IMR-90 (cell line): ENCODE data around the gene KLHDC3. TPM values are rescaled to one million over a fixed set of nuclear protein-coding genes. Genes with fewer than 3 reads are reported as not detected.

Experiments
- ATAC-seq: fragments of 200-7000 bp; cut with Tn5 transposase; 2 replicates; pipeline ENCODE4 v1.9.1; 2020; ENCODE audit warnings: low read depth, mild to moderate bottlenecking, moderate library complexity
- BruUV-seq: library from RNA; stranded (reverse); fragments of 400-500 nt; replicated peaks from 2 replicates; lab custom pipeline; 2021; lab: Mats Ljungman, UMichigan
- CTCF ChIA-PET: fragments of 300-600 bp; formaldehyde crosslinking; extraction: SDS; loops from one replicate; lab custom pipeline; 2021; ENCODE audit warnings: antibody characterized with exemption; lab: Yijun Ruan, JAX
- POLR2A ChIA-PET: fragments of 300-600 bp; sonication (Branson Sonifier 250); formaldehyde crosslinking; loops from one replicate; lab custom pipeline; 2022; ENCODE audit warnings: antibody characterized with exemption; ENCODE audit not compliant: unreplicated experiment; lab: Charles Lee
- DNase-seq: peaks from one replicate; pipeline ENCODE4 v3.0.0; 2013
- H2AFZ ChIP-seq: replicated peaks from 2 replicates; pipeline ENCODE3; 2013; ENCODE audit warnings: low read length, mild to moderate bottlenecking; ENCODE audit not compliant: poor library complexity
- H2AK5ac ChIP-seq: 2 replicates; pipeline ENCODE4 v1.6.1; 2013; ENCODE audit warnings: low read depth, low read length, inconsistent platforms
- H2AK9ac ChIP-seq: replicated peaks from 2 replicates; pipeline ENCODE3; 2013; ENCODE audit warnings: mild to moderate bottlenecking, low read depth, low read length, moderate library complexity; ENCODE audit not compliant: poor library complexity
- H2BK120ac ChIP-seq: 2 replicates; pipeline ENCODE4 v1.6.1; 2013; ENCODE audit warnings: low read depth, low read length, inconsistent platforms
- H2BK15ac ChIP-seq: 3 replicates; pipeline ENCODE4 v1.6.1; 2013; ENCODE audit warnings: low read depth, low read length, inconsistent platforms
- H2BK20ac ChIP-seq: 2 replicates; pipeline ENCODE4 v1.6.1; 2013; ENCODE audit warnings: low read depth, mild to moderate bottlenecking, inconsistent platforms, low read length, moderate library complexity
- H2BK5ac ChIP-seq: 2 replicates; pipeline ENCODE4 v1.6.1; 2013; ENCODE audit warnings: mild to moderate bottlenecking, low read depth, low read length, inconsistent platforms; ENCODE audit not compliant: poor library complexity, severe bottlenecking
- H3K14ac ChIP-seq: replicated peaks from 2 replicates; pipeline ENCODE4 v1.6.1; 2013; ENCODE audit warnings: low read depth, low read length, inconsistent platforms
- H3K18ac ChIP-seq: 2 replicates; pipeline ENCODE4 v1.6.1; 2013; ENCODE audit warnings: low read depth, low read length, control low read depth
- H3K23ac ChIP-seq: 2 replicates; pipeline ENCODE4 v1.6.1; 2013; ENCODE audit warnings: low read depth, low read length, inconsistent platforms
- H3K27ac ChIP-seq: 2 replicates; pipeline ENCODE4 v1.5.1; 2013; ENCODE audit warnings: mild to moderate bottlenecking, control low read depth, low read length; ENCODE audit not compliant: insufficient read depth
- H3K27me3 ChIP-seq: 2 replicates; pipeline ENCODE4 v1.6.1; 2013; ENCODE audit warnings: low read length; ENCODE audit not compliant: control insufficient read depth, insufficient read depth
- H3K36me3 ChIP-seq: 2 replicates; pipeline ENCODE4 v1.6.1; 2013; ENCODE audit warnings: low read length, mixed read lengths; ENCODE audit not compliant: control insufficient read depth, insufficient read depth
- H3K4ac ChIP-seq: 2 replicates; pipeline ENCODE4 v1.6.1; 2013; ENCODE audit warnings: low read depth, low read length, inconsistent platforms
- H3K4me1 ChIP-seq: 2 replicates; pipeline ENCODE4 v1.6.1; 2013; ENCODE audit warnings: low read length, mixed read lengths; ENCODE audit not compliant: control insufficient read depth, insufficient read depth
- H3K4me2 ChIP-seq: 2 replicates; pipeline ENCODE4 v1.6.1; 2013; ENCODE audit warnings: low read depth, mild to moderate bottlenecking, control low read depth, low read length, moderate library complexity
- H3K4me3 ChIP-seq: 2 replicates; pipeline ENCODE4 v1.5.1; 2013; ENCODE audit warnings: low read depth, mild to moderate bottlenecking, control low read depth, low read length, moderate library complexity; ENCODE audit not compliant: insufficient read depth
- H3K56ac ChIP-seq: 2 replicates; pipeline ENCODE4 v1.6.1; 2013; ENCODE audit warnings: low read length, inconsistent platforms; ENCODE audit not compliant: insufficient read depth; ENCODE audit errors: extremely low read depth
- H3K79me1 ChIP-seq, 2 experiments: 2 replicates each; pipeline ENCODE4 v1.6.1; 2013; ENCODE audit warnings: low read length in 2 of 2, inconsistent platforms in 1 of 2, low read depth in 1 of 2
- H3K9ac ChIP-seq: 2 replicates; pipeline ENCODE4 v1.6.1; 2013; ENCODE audit warnings: low read depth, low read length, control low read depth
- H3K9me1 ChIP-seq: 2 replicates; pipeline ENCODE4 v1.6.1; 2013; ENCODE audit warnings: low read length, inconsistent platforms; ENCODE audit not compliant: insufficient read depth
- H3K9me3 ChIP-seq: 2 replicates; pipeline ENCODE4 v1.6.1; 2013; ENCODE audit warnings: low read length; ENCODE audit not compliant: control insufficient read depth, insufficient read depth
- H4K20me1 ChIP-seq: 2 replicates; pipeline ENCODE4 v1.6.1; 2013; ENCODE audit warnings: low read length, inconsistent platforms; ENCODE audit not compliant: insufficient read depth
- H4K5ac ChIP-seq: 2 replicates; pipeline ENCODE4 v1.6.1; 2013; ENCODE audit warnings: mild to moderate bottlenecking, low read depth, low read length, control low read depth
- H4K8ac ChIP-seq, 2 experiments: 2 replicates each; pipeline ENCODE4 v1.6.1; 2013; ENCODE audit warnings: low read depth in 2 of 2, low read length in 2 of 2, control low read depth in 1 of 2, inconsistent platforms in 1 of 2
- H4K91ac ChIP-seq: 2 replicates; pipeline ENCODE4 v1.6.1; 2013; ENCODE audit warnings: low read depth, low read length, inconsistent platforms; ENCODE audit not compliant: insufficient read depth
- BHLHE40 ChIP-seq: fragments of 150-350 bp; IDR thresholded peaks from 2 replicates; pipeline ENCODE4 v1.6.1; 2016; ENCODE audit warnings: mild to moderate bottlenecking, low read depth, low read length
- CEBPB ChIP-seq: IDR thresholded peaks from 2 replicates; pipeline ENCODE4 v1.6.1; 2012; ENCODE audit warnings: low read depth, low read length, improper control_type of control experiment
- CHD1 ChIP-seq: IDR thresholded peaks from 2 replicates; pipeline ENCODE4 v1.6.1; 2012; ENCODE audit warnings: low read depth, low read length, improper control_type of control experiment
- FOS ChIP-seq: fragments of 150-350 bp; IDR thresholded peaks from 2 replicates; pipeline ENCODE4 v1.6.1; 2016; ENCODE audit warnings: low read depth, low read length
- MAFK ChIP-seq: IDR thresholded peaks from 2 replicates; pipeline ENCODE4 v1.6.1; 2012; ENCODE audit warnings: low read depth, low read length, improper control_type of control experiment
- MAZ ChIP-seq: IDR thresholded peaks from 2 replicates; pipeline ENCODE4 v1.6.1; 2012; ENCODE audit warnings: low read depth, mild to moderate bottlenecking, low read length, improper control_type of control experiment, moderate library complexity, borderline replicate concordance
- MXI1 ChIP-seq: IDR thresholded peaks from 2 replicates; pipeline ENCODE4 v1.6.1; 2012; ENCODE audit warnings: low read depth, mild to moderate bottlenecking, low read length, moderate library complexity, borderline replicate concordance
- NFE2L2 ChIP-seq: fragments of 150-350 bp; IDR thresholded peaks from 2 replicates; pipeline ENCODE4 v1.6.1; 2016; ENCODE audit warnings: low read depth, mild to moderate bottlenecking, low read length
- POLR2A ChIP-seq: IDR thresholded peaks from 2 replicates; pipeline ENCODE4 v1.6.1; 2012; ENCODE audit warnings: mild to moderate bottlenecking, low read depth, low read length
- RAD21 ChIP-seq: IDR thresholded peaks from 2 replicates; pipeline ENCODE4 v1.6.1; 2012; ENCODE audit warnings: low read length, improper control_type of control experiment
- RCOR1 ChIP-seq: IDR thresholded peaks from 2 replicates; pipeline ENCODE4 v1.6.1; 2012; ENCODE audit warnings: mild to moderate bottlenecking, low read length, improper control_type of control experiment; ENCODE audit not compliant: insufficient replicate concordance
- RFX5 ChIP-seq: IDR thresholded peaks from 2 replicates; pipeline ENCODE4 v1.8.0; 2012; ENCODE audit warnings: low read depth, mild to moderate bottlenecking, low read length, moderate library complexity
- SMC3 ChIP-seq: fragments of 150-350 bp; IDR thresholded peaks from 2 replicates; pipeline ENCODE4 v1.6.1; 2016; ENCODE audit warnings: low read depth, mild to moderate bottlenecking, antibody characterized with exemption, low read length, moderate library complexity
- WGBS, 2 experiments: methylation state at CpG; one replicate each; pipeline versions ENCODE4 v1.1.5 to v1.1.7; 2013; ENCODE audit warnings: missing lambda C conversion rate in 2 of 2; ENCODE audit not compliant: insufficient read length in 1 of 2; ENCODE audit errors: extremely low coverage in 2 of 2; 5-methylcytosine and 5-hydroxymethylcytosine counted together
- dilution Hi-C: fragments of 300-500 bp; cut with HindIII; formaldehyde crosslinking; loops from one replicate; pipeline ENCODE4 v1.14.3; 2018; ENCODE audit warnings: low sequenced_read_pairs; ENCODE audit not compliant: unreplicated experiment
- in situ Hi-C: fragments of 300-500 bp; cut with MboI; formaldehyde crosslinking; loops from 3 replicates; pipeline ENCODE4 v1.14.3; 2019; ENCODE audit warnings: low sequenced_read_pairs, inconsistent platforms, mixed read lengths
- intact Hi-C: fragments of 100-400 bp; cut with micrococcal nuclease; formaldehyde crosslinking; loops from 2 replicates; pipeline ENCODE4 v1.10.0; 2022
- polyA plus RNA-seq, 3 experiments: library from polyadenylated mRNA; depleted of rRNA; stranded (reverse); fragments of >200 nt; gene quantifications; 2 replicates each; pipeline ENCODE4 v1.2.3, GENCODE V29; 2012; ENCODE audit warnings: low replicate concordance in 1 of 3
- total RNA-seq: library from RNA; depleted of rRNA; stranded (reverse); fragments of >200 nt; gene quantifications from 2 replicates; pipeline ENCODE4 v1.2.3, GENCODE V29; 2012
- TF ChIP-seq, protein P1 (sequence below): fragments of 150-350 bp; IDR thresholded peaks from 2 replicates; pipeline ENCODE4 v1.6.1; 2017; ENCODE audit warnings: mild to moderate bottlenecking, antibody characterized with exemption, low read length, low read depth
- TF ChIP-seq, protein P2 (sequence below): conservative IDR thresholded peaks from 2 replicates; pipeline ENCODE4 v1.5.1; 2012; ENCODE audit warnings: mild to moderate bottlenecking, low read depth, low read length, improper control_type of control experiment

Gene KLHDC3
- total and polyA plus RNA-seq, 2 of the 4 experiments (the other 2 are of a cell fraction) = 57.1 to 76.0 TPM

DNA sequence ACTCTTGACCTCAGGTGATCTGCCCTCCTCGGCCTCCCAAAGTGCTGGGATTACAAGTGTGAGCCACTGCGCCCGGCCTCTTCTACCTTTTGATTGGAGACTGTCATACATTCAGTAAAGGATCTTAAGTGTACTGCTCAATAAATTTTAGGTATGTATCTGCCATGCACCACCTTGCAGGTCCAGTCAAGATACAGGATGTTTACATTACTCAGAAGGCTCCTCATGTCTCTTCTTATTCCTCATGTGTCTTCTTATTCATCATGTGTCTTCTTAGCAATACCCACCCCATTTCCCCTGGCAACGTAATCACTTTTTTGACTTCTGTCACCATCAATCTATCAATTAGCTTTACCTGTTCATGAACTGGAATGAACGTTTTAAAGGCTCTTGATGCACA is 8.2 kb upstream of the KLHDC3 start:
- no peak overlapping the region for H2AK9ac ChIP-seq
- H3K9me1 ChIP-seq = 0 out of 2 replicates have a peak, but pooled peaks cover 1% of the 10 kb centered on the region
- no TSS peak for BruUV-seq
- no peak overlapping the region for H2BK5ac ChIP-seq
- no peak overlapping the region for H4K91ac ChIP-seq
- H3K56ac ChIP-seq = no peak overlapping the region
- H2BK120ac ChIP-seq = no peak overlapping the region
- H3K79me1 ChIP-seq = peaks cover 5 to 30% of the 10 kb centered on the region in 2 experiments; a peak in 3 of 4 replicates
- H3K18ac ChIP-seq = no peak overlapping the region
- no peak overlapping the region for H3K4me3 ChIP-seq
- ATAC-seq = no peak
- no peak overlapping the region for H3K14ac ChIP-seq
- no peak for DNase-seq
- H3K36me3 ChIP-seq = peaks cover 44% of the 10 kb centered on the region
- dilution Hi-C loops = no loop called here
- H3K4me2 ChIP-seq = no peak overlapping the region
- H2BK20ac ChIP-seq = no peak overlapping the region
- H4K5ac ChIP-seq = no peak overlapping the region
- WGBS, 2 experiments = 92% methylated on average over 4 of the region's 5 CpGs; no CpG with 5 or more reads in 1 of the 2 experiments
- H4K20me1 ChIP-seq = no peaks in the 10 kb centered on the region; the same call in 1 of the 2 replicates
- no peak overlapping the region for H3K27ac ChIP-seq
- H3K9ac ChIP-seq = no peak overlapping the region
- no peak overlapping the region for H2AK5ac ChIP-seq
- H2AFZ ChIP-seq = no peak overlapping the region
- H3K27me3 ChIP-seq = no peaks in the 10 kb centered on the region
- H3K23ac ChIP-seq = no peak overlapping the region
- no peak overlapping the region for H2BK15ac ChIP-seq
- POLR2A ChIA-PET = no interaction called here
- in situ Hi-C loops = no loop called here
- CTCF ChIA-PET = no interaction called here
- H3K4me1 ChIP-seq = no peaks in the 10 kb centered on the region
- no peak overlapping the region for H4K8ac ChIP-seq
- no peaks in the 10 kb centered on the region for H3K9me3 ChIP-seq
- TF ChIP-seq CHD1 (no peak), BHLHE40 (no peak), MXI1 (no peak), CEBPB (no peak), MAFK (no peak), POLR2A (no peak), FOS (no peak), RAD21 (no peak), MAZ (no peak), SMC3 (no peak), RFX5 (no peak), NFE2L2 (no peak), RCOR1 (no peak)
- TF ChIP-seq, protein P1, sequence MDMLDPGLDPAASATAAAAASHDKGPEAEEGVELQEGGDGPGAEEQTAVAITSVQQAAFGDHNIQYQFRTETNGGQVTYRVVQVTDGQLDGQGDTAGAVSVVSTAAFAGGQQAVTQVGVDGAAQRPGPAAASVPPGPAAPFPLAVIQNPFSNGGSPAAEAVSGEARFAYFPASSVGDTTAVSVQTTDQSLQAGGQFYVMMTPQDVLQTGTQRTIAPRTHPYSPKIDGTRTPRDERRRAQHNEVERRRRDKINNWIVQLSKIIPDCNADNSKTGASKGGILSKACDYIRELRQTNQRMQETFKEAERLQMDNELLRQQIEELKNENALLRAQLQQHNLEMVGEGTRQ = no peak
- TF ChIP-seq, protein P2, sequence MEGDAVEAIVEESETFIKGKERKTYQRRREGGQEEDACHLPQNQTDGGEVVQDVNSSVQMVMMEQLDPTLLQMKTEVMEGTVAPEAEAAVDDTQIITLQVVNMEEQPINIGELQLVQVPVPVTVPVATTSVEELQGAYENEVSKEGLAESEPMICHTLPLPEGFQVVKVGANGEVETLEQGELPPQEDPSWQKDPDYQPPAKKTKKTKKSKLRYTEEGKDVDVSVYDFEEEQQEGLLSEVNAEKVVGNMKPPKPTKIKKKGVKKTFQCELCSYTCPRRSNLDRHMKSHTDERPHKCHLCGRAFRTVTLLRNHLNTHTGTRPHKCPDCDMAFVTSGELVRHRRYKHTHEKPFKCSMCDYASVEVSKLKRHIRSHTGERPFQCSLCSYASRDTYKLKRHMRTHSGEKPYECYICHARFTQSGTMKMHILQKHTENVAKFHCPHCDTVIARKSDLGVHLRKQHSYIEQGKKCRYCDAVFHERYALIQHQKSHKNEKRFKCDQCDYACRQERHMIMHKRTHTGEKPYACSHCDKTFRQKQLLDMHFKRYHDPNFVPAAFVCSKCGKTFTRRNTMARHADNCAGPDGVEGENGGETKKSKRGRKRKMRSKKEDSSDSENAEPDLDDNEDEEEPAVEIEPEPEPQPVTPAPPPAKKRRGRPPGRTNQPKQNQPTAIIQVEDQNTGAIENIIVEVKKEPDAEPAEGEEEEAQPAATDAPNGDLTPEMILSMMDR = no peak
- no peak overlapping the region for H3K4ac ChIP-seq
- intact Hi-C loops = no loop called here
